Endothelial cell of umbilical vein (primary cell): Measurements from ENCODE around the gene BMPR1A.

Experiments
- POLR2A ChIP-seq: IDR thresholded peaks from 2 replicates; pipeline ENCODE4 v1.6.1; 2012; ENCODE audit warnings: low read depth, mild to moderate bottlenecking, control low read depth, low read length
- TF ChIP-seq, protein P1 (sequence below), 2 donors: IDR thresholded peaks; 1 replicate in 1 of 2; 2 replicates in 1 of 2; pipeline ENCODE4 v1.5.1; 2011; ENCODE audit warnings: low read length in 2 of 2, mild to moderate bottlenecking in 2 of 2, moderate library complexity in 2 of 2, control low read depth in 1 of 2, inconsistent platforms in 1 of 2, low read depth in 1 of 2; ENCODE audit not compliant: insufficient read depth in 1 of 2; ENCODE audit errors: extremely low read depth in 1 of 2

DNA sequence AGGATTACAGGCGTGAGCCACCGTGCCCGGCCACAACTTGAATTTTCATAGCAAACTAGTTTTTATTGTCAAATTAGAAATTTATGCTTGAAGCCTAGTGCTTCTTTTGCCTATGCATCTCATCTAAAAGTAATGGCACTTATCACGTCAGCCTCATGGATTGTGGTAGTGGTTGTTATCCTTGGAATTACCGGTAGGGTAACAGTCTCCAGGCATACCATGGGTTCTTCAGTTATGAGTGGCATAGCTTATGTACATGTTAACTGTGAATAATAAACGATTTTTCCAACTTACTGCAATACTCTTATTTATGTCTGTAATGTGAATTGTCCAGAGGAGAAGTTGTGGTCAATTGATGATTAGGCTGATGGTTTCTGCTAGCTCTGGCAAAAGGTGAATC is 63.1 kb downstream of the BMPR1A start:
- TF ChIP-seq, protein P1, sequence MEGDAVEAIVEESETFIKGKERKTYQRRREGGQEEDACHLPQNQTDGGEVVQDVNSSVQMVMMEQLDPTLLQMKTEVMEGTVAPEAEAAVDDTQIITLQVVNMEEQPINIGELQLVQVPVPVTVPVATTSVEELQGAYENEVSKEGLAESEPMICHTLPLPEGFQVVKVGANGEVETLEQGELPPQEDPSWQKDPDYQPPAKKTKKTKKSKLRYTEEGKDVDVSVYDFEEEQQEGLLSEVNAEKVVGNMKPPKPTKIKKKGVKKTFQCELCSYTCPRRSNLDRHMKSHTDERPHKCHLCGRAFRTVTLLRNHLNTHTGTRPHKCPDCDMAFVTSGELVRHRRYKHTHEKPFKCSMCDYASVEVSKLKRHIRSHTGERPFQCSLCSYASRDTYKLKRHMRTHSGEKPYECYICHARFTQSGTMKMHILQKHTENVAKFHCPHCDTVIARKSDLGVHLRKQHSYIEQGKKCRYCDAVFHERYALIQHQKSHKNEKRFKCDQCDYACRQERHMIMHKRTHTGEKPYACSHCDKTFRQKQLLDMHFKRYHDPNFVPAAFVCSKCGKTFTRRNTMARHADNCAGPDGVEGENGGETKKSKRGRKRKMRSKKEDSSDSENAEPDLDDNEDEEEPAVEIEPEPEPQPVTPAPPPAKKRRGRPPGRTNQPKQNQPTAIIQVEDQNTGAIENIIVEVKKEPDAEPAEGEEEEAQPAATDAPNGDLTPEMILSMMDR (IDR thresholded peaks at IDR 0.05; ENCODE audit: extremely low read depth in 1 of 2, insufficient read depth in 1 of 2, low read depth in 1 of 2, low read length in 2 of 2), result no peak
- no peak for TF ChIP-seq POLR2A
